ENCODE data around the gene CS. TPM values are rescaled to one million over a fixed set of nuclear protein-coding genes. Genes with fewer than 3 reads are reported as not detected.

The CS gene
- total RNA-seq, 1 experiment from 2014 or later, result 250 TPM

DNA sequence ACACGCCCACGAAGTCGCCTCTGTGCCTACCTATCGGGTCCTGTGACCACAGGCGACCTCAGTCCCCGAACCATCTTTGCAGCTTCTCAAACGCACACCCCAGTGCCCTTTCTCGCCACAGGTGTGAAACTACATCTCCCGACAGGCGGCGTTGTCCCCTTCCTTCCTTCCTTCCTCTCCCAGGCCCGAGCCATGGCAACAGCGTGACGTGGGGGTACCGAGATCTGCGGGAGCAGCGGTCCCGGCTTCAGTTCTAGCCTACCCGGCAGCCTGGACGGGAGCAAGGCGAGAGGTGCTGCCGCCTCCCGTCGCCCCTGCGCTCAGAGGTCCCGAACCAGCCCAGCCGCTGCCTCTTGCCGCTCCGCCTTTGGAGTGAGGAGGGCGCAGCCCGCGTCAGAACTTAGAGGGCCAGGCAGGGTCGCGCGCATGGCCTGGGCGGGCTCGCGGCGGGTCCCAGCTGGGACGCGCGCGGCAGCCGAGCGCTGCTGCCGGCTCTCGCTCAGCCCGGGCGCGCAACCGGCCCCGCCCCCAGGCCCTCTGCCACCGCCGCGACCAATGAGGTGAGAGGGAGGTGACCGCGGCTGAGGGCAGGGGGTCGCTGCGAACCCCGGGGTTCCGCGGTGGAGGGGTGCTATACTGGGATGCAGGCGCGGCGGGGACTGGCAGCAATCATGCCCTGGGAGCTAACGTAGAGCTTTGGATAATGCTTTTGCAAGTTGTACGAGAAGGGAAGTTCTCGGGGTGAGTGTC is 33.3 kb downstream of the CS start, which contains the start of gene COQ10A:
TSS of gene COQ10A (plus strand) at position 250 of the 750 bp plus-strand sequence. CDS start at position 427, 177 bp downstream.
- peak within 1 kb of the TSS; percentile 85 to 89 for H3K4me3 Mint-ChIP-seq

More for the DNA sequence above, 33.3 kb downstream of the CS start, which contains the start of gene COQ10A:
- Mint-ChIP-seq H3K27me3 (ENCODE audit: low read depth) (no peaks in the 10 kb centered on the region), H3K4me1 (peaks cover 11 to 15% of the 10 kb centered on the region in 2 experiments), H3K27ac (peak within 1 kb of the TSS; percentile 59 to 93 (median 91); a peak in 5 of 7 replicates), H3K36me3 (ENCODE audit: insufficient read depth in 1 of 3, low read depth in 3 of 3) (peaks cover 19 to 31% (median 25%) of the 10 kb centered on the region in 3 experiments; a peak in 6 of 7 replicates), H3K9me3 (no peaks in the 10 kb centered on the region; a peak in 1 of 5 replicates)
- Histone ChIP-seq H3K56ac (ENCODE audit: insufficient read length, low read depth, low read length) (no peak within 1 kb of the TSS), H3K4me2 (ENCODE audit: insufficient read depth, insufficient read length, low read length) (peak within 1 kb of the TSS; percentile 66), H2AFZ (ENCODE audit: low read length) (no peak within 1 kb of the TSS), H3K23me2 (ENCODE audit: insufficient read length, low read depth, low read length, poor library complexity, severe bottlenecking) (peaks cover 3% of the 10 kb centered on the region), H4K8ac (replicated peaks; ENCODE audit: insufficient read length, low read depth, low read length) (no peak within 1 kb of the TSS), H2BK20ac (ENCODE audit: low read depth, low read length, poor library complexity, severe bottlenecking) (no peak within 1 kb of the TSS), H2BK15ac (ENCODE audit: low read depth, low read length) (no peak within 1 kb of the TSS), H3K4ac (ENCODE audit: low read depth, low read length) (no peak within 1 kb of the TSS), H3K9ac (ENCODE audit: extremely low read depth, insufficient read length, low read length) (peak within 1 kb of the TSS; percentile 60), H3K18ac (ENCODE audit: insufficient read length, low read depth, low read length) (peak within 1 kb of the TSS; percentile 89), H3K9me3 (ENCODE audit: control insufficient read depth, low read depth, low read length) (no peaks in the 10 kb centered on the region), H4K20me1 (ENCODE audit: control insufficient read depth, insufficient read depth, insufficient read length) (no peaks in the 10 kb centered on the region), H3T11ph (ENCODE audit: low read length) (no peak within 1 kb of the TSS), H3K27me3 (ENCODE audit: insufficient read depth, low read length) (no peaks in the 10 kb centered on the region), H3K23ac (ENCODE audit: insufficient read length, low read depth, low read length) (no peak within 1 kb of the TSS), H2BK12ac (ENCODE audit: insufficient read length, low read depth, low read length) (no peak within 1 kb of the TSS), H2BK120ac (ENCODE audit: low read depth, low read length, poor library complexity, severe bottlenecking) (no peak within 1 kb of the TSS), H3K4me1 (ENCODE audit: insufficient read depth, low read length) (no peaks in the 10 kb centered on the region), H3K79me2 (ENCODE audit: insufficient read depth, low read length) (no peaks in the 10 kb centered on the region), H4K5ac (ENCODE audit: insufficient read length, low read depth, low read length) (no peak within 1 kb of the TSS), H3K14ac (ENCODE audit: insufficient read depth, low read length) (peak within 1 kb of the TSS; percentile 91), H4K91ac (ENCODE audit: insufficient read length, low read depth, low read length) (no peak within 1 kb of the TSS), H3K27ac (ENCODE audit: insufficient read length, low read depth, low read length) (no peak within 1 kb of the TSS), H2BK5ac (ENCODE audit: insufficient read length, low read length) (no peak within 1 kb of the TSS), H2AK5ac (ENCODE audit: insufficient read length, low read length) (no peak within 1 kb of the TSS), H3K79me1 (ENCODE audit: insufficient read depth, low read depth, low read length, poor library complexity, severe bottlenecking) (no peaks in the 10 kb centered on the region)
- peak; percentile 74 for TF ChIP-seq CTCF (conservative IDR thresholded peaks at IDR 0.05)
- peak; percentile 96 for DNase-seq
- WGBS (ENCODE audit: extremely low coverage, insufficient read length, low lambda C conversion rate), result no CpG with 5 or more reads among the region's 68 CpGs

All from H9 (cell line).